Astrocyte of the cerebellum (primary cell): Measurements from ENCODE around the gene L3MBTL4.

Source experiments
- DNase-seq: peaks from one replicate; pipeline ENCODE4 v3.0.0-alpha.2; 2011; ENCODE audit warnings: low read depth
- H3K4me3 ChIP-seq: 2 replicates; pipeline ENCODE4 v1.5.1; 2011; ENCODE audit warnings: mild to moderate bottlenecking, low read depth, low read length, moderate library complexity
- in situ Hi-C: cut with HindIII; loops from 2 replicates; pipeline ENCODE4 v1.10.0; 2017; ENCODE audit warnings: low sequenced_read_pairs
- TF ChIP-seq, protein P1 (sequence below): IDR thresholded peaks from 2 replicates; pipeline ENCODE4 v1.5.1; 2012; ENCODE audit warnings: low read length, low read depth, moderate library complexity, mild to moderate bottlenecking; ENCODE audit errors: missing control alignments

The L3MBTL4 gene

DNA sequence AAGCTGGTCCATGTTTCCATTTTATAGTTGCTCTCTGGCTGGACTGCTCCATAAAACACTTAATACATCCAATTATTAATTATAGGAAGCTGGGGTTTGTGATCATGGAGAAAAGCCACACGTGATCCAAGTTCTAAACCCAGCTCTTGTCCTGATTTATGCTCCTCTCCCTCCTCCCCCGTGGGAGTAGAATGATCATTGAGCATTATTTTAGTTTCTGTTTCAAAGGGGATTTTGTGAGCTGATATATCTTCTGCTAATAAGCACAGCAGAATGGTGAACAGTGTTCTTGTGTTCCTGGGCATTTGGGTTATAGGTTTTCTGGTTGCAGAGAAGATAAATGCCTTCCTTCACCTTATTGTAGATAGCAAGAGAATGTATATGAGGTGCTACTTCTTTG lies 383.7 kb downstream of the L3MBTL4 start:
- TF ChIP-seq, protein P1, sequence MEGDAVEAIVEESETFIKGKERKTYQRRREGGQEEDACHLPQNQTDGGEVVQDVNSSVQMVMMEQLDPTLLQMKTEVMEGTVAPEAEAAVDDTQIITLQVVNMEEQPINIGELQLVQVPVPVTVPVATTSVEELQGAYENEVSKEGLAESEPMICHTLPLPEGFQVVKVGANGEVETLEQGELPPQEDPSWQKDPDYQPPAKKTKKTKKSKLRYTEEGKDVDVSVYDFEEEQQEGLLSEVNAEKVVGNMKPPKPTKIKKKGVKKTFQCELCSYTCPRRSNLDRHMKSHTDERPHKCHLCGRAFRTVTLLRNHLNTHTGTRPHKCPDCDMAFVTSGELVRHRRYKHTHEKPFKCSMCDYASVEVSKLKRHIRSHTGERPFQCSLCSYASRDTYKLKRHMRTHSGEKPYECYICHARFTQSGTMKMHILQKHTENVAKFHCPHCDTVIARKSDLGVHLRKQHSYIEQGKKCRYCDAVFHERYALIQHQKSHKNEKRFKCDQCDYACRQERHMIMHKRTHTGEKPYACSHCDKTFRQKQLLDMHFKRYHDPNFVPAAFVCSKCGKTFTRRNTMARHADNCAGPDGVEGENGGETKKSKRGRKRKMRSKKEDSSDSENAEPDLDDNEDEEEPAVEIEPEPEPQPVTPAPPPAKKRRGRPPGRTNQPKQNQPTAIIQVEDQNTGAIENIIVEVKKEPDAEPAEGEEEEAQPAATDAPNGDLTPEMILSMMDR = no peak

DNA sequence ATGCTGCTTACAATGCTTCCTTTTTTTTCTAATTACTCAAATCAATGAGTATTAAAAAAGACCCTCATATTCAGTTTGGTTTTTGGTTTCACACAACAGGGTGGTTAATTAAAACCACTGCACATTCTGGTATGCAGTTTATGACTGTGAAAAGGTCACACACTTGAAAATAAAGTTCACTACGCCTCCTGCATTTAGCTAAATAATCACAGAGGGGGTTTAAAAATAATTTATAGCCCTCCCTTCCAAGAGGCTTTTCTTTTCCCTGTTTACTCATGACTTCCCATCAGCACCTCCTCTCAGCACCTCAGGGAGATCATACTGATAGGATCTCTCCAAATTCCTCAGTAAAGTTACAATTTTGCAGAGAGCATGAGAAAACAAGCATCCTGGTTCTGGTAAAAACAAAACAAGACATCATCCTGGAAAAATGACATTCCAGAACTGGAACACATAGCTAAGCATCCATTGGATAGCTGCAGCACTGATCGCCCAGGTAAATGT lies 389.9 kb downstream of the L3MBTL4 start:
- no peak for DNase-seq
- in situ Hi-C loops = no loop called here
- no peak overlapping the region for H3K4me3 ChIP-seq
- TF ChIP-seq, protein P1 = no peak

More for the DNA sequence above, 383.7 kb downstream of the L3MBTL4 start:
- in situ Hi-C loops = no loop called here
- no peak overlapping the region for H3K4me3 ChIP-seq
- no peak for DNase-seq

- in situ Hi-C loops = no loop called here
- no peak overlapping the region for H3K4me3 ChIP-seq
- TF ChIP-seq, protein P1 = no peak
- DNase-seq = no peak
Observed at GRCh38 chr18:6023551-6023950, 391.2 kb downstream of the L3MBTL4 start.

DNA sequence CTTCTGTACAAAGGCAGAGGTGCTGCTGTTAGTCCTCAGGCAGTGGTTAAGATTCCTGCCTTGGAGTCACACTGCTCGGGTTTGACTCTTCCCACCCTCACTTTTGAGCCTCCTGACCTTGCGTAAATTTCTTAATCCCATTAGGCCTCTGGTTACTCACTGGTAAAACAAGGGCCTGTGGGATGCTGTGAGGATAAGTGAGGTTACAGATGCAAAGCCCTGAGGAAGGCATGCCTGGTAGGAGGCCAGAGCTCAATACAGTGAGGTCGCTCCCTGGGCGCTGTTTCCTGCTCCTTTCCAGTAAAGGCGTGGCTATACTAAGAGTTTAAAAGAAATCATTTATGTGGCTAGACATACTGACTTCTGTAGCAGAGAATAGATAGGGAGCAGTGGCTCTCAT lies 391.9 kb downstream of the L3MBTL4 start:
- peak; percentile 58 for DNase-seq
- no peak overlapping the region for H3K4me3 ChIP-seq
- TF ChIP-seq, protein P1 = no peak
- in situ Hi-C loops = no loop called here

GRCh38 chr18:6022074-6022444 lies 392.7 kb downstream of the L3MBTL4 start:
- TF ChIP-seq, protein P1 = no peak
- in situ Hi-C loops = no loop called here

DNA sequence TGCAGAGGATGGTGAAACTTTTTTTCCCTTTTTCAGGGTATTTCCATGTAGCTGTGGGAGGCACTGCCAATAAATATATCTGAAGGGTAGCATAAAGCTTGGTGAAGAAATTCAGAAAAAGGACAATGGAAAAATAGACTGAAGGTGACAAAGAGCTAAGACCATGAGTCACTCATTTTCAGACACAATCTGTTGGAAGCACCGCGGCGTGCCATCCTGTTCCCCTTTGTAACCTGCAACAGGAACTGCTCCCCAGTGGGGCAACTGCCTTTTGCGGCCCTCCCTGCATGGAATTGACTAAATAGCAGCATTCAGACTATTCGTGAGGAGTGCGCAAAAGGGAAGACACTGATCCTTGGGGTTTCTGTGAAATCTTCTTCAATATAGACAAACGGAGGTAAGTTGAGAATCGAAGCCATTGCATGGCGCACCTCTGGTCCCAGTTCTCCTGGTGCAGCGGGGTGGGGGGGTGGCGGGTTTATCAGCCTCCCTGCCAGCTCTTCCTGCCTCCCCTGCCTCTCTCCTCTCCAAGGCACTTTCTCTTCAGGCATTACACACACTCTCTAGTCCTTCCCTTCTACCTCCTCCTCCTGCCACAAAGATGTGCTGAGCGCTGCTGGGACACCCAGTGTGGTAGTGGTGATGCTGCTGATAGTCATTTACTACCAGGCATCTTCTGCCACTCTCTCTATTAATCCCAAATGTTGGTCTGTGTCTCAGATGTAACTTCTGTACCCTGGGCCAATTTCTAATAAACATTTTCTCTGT lies 393.2 kb downstream of the L3MBTL4 start:
- in situ Hi-C loops = no loop called here
- H3K4me3 ChIP-seq = no peak overlapping the region
- DNase-seq = no peak
- TF ChIP-seq, protein P1 = no peak

More at GRCh38 chr18:6022074-6022444, 392.7 kb downstream of the L3MBTL4 start:
- no peak overlapping the region for H3K4me3 ChIP-seq
- DNase-seq = peak; percentile 22
